Stimulated activated naive CD4-positive, alpha-beta T cell (primary cell): ENCODE measurements around the gene LAD1.

Experiments used
- DNase-seq, 6 experiments: peaks; one replicate each; lab custom pipeline; 2025; lab: John Stamatoyannopoulos, UW

LAD1 gene

DNA sequence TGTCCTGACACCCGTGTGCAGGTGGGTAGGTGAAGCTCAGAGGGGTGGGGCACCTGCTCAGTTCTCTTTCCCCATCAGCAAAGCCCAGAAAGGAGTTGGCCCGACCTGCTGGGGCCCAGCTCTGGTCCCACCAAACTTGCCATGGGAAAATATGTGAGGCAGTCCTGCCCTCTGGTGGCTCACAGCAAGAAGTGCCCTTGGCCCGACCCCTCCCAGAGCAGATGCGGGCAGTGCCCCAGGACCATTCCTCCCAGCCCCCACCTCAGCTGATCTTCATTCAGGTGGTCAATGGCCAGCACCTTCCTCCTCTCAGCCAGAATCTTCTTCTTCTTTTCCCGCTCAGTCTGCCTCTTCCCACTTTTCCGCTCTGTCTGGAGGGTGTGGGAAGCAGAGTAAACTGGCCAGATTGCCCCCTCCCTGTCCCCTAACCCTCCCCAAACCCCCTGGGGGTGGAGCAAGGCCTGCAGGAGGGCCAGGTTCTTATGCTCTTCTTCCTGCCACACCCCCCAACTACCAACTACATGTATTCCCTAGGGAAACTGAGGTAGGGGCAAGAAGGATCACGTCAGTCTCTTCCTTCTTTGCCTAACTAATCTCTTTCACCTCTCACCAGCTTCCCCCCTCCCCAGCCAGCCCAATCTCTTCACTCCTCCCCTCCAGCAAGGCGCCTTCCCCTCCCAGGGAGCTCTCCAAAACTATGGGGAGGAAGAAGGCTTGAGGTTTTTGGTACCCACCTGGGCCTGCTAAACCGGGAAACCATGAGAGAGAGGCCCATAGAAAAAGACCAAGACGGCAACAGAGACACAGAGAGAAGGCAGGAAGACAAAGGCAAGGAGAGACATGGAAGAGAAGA is 37.2 kb downstream of the LAD1 start:
- DNase-seq, result no peak

DNA sequence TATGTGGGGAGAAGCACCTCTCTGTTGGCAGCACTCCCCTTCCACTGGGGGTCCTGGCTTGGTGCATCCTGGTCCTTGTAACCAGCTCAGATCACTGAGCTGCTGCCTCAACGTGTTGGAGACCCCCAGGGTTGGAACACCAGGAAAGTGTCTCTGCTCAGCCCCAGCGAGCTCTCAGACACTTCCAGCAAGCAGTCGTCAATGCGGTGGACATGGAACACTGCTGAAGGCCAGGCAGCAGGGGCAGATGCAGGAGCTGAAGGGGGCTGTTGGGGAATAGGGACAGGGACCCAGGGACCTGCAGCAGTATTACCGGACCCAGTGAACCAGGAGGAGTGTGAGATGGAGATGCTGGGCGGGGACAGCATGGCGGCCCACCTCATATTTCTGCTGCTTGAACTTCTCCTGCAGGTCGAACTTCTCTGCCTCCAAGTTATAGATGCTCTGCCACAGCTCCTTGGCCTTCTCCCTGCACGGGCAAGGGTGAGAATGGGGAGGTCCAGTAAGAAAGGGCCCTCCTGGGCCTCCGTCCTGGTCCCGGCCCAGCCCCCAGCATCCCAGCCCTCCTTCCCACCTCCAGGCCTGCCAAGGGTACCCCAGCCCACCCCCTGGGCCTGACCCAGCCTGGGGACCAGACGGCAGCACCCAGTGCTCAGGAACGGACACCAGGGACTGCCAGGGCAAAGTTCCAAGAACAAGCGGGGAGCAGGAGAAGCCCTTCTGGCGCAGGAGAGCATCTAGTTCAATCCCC is 38.0 kb downstream of the LAD1 start:
- DNase-seq, result no peak

DNA sequence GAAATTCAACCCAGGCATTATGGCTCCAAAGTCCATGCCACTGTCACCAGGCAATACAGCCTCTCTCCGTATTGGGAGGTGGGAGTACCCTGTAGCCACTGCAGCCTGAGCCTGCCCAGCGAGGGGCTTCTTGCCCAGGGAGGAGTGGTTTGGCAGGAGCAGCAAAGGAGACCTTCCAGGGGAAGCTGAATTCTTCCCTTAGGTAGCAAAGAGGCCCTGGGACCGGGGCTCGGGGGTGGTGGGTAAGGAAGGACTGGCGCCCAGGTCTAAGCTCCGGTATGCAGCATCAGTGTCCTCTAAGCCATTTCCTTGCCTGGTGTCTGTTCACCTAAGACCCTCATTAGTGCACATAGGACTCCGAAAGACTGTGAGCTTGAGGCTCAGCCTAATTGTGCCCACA is 38.6 kb downstream of the LAD1 start:
- DNase-seq, result no peak

DNA sequence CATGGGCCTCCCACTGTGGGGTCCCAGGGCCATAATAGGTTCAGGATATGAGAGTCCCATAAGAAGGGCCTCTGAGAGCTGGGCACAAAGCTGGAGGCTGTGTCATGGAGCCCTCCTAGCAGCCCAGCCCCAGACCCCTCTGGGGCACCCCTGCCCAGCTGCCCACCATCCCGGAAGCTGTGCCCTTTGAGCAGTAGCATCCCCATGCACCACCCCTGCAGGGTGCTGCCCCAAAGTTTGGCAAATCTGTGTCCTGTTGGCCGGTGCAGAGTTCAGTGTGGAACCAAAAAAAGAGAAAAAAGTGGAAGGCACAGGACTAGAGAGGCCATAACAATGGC is 39.3 kb downstream of the LAD1 start:
- no peak for DNase-seq

DNA sequence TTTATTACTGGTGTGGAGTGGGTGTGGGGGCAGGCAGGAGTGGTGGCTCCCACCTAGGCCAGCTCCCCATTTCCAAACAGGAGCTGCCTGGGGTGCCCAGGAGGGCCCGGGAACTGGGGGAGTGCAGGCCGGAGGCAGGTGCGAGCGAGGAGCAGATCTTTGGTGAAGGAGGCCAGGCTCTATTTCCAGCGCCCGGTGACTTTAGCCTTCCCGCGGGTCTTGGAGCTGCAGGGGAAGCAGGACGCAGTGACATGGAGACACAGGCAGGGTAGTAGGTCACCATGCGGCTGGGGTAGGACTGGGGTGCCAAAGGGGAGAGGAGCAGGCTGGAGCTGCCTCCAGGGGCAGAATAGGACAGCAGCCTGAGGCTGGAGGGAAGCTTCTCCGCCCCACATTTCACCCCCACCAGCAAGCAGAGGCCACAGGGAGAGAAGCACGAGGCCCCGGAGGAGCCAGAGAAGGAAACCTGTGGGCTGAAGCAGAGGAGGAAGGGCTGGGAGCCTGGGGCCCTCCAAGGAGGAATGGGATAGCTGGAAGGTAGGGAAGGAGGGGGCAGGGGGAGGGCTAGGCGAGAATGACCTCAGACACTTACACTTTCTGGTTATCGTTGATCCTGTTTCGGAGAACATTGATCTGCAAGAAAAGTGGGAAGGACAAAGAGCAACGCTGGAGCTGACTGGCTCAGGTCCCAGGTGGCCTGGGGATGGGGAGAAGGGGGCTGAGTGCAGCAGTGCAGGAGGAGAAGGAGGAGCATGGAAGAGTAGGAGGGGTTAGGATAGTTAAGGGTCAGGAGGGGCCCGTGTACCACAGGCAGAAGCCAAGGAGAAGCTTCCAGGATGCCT is 39.9 kb downstream of the LAD1 start:
- no peak for DNase-seq

DNA sequence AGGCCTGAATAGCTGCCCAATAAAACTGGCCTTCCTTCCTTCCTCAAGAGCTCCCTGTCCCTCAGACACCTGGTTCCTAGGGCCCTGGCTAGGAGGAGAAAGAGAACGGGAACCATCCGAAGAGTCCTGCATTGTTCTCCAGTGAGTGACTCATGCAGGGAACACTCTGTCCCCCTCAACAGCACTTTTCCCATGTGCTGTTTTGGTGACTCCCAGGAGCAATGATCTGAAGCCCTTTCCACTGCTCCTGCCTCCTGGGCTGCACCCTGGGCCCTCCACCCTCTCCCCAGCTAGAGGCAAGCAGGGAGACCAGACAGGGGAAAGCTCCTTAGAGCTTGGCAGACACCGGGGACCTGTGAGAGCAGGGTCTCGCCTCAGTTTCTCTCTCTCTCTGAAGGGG is 40.5 kb downstream of the LAD1 start:
- DNase-seq, result no peak

DNA sequence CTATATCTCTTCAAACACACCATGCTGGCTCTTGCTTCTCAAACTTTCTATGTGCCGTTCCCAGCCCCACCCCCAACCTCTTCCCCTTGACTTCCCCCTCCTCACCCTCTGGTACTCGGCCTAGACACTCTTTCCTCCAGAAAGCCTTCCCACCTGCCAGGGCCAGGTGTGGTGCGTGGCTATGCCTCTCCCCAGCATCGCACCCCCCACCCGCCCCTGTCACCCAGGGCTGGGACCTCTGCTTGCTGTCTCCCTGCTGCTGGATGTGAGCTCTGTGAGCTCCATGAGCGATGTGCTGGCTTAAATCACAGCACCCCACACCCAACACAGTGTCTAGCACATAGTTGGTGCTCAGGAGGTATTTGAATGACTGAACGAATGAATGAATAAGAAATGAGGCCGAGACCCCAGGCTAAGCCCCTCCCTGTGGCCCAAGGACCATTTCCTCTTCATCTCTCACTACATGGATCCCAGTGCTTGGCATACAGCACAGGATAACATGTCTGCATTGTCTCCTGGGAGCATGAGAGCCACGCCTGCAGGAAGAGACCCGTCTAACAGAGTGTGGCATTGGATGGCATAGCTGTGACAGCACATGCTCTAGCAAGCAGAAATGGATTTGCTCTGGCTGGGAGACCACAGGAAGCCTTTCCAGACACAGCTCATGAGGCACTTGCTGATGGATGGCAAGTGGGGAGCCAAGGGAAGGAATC is 41.3 kb downstream of the LAD1 start:
- no peak for DNase-seq

DNA sequence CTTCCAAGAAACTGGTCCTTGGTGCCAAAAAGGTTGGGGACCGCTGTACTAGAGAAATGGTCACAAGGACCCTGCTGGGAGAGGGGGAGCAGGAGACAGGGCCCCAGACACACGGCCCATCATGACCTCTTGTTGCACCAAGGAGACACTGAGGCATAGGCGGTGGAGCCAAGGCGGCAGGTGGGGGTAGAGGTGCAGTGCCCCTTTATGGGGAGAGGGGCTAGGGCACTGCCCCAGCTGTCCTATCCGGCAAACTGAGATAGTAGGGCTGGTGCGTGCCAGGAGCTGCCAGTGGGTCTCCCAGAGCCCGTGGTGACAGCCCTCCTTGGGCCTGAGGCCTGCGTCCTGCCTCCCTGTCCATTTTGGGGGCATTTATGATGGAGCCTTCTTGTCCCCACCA is 41.9 kb downstream of the LAD1 start:
- DNase-seq, result no peak

DNA sequence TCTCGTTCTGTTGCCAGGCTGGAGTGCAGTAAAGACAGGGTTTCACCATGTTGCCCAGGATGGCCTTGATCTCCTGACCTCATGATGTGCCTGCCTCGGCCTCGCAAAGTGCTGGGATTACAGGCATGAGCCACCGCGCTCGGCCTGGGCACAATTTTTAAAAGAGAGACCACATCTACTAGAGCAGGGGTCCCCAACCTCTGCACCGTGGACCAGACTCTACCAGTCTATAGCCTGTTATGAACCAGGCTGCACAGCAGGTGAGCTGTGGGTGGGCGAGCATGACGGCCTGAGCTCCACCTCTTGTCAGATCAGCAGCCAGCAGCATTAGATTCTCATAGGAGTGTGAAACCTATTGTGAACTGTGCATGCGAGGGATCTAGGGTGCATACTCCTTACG is 42.4 kb downstream of the LAD1 start:
- DNase-seq, result no peak

DNA sequence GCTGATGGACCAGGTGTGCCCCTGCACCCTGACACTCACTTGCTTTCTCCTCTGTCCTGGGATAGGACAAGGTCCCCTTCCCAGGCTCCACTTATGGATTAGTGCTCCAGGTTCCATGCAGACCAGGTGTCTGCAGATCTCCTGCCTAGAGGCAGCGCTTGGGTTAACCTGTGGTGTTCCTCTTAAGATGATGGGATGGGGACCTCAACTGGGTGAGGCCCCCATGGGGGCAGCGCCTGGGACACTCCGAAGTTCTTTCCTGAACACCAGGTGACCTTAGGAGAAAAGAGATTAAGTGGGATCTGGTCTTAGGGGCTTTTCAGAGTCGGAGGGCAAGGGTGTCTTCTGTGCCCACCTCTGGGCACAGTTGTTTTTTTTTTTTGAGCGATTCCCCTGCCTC is 42.9 kb downstream of the LAD1 start:
- DNase-seq, result no peak

DNA sequence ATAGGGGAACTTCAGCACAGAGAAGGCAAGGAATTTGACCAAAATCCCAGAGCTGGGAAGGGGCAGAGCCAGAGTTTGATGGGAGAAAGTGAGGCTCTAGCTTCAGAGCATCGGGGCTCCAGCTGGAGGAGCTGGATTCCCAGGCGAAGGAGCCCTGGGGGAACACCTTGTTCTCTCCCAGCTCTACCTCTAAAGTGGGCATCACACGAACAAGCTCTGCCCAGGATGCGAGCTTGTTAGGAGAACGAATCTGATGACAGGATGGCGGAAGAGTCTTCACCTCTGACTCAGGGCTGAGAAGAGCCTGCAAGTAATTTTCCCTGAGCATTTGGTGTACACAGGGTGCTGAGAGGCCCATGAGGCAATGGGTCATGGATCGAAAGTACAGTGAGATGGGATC is 43.7 kb downstream of the LAD1 start:
- no peak for DNase-seq

DNA sequence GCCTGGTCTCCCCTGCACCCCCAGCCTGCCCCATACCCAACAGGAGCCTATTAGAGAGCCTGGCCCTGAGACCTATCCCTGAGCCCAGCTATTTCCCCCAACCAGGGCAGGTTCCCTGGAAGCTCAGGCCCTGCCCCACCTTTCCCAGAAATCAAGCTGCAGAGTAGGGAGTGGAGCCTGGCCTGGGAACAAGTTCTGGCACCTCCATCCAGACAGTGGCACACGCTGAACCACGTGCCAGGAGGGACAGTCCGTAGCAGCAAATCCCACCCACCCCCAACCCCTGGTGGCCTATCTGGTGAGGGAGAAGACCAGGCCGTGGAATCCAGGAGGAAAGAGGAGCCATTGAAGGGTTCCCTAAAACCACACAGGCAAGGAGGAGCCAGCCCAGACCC is 44.2 kb downstream of the LAD1 start:
- no peak for DNase-seq

DNA sequence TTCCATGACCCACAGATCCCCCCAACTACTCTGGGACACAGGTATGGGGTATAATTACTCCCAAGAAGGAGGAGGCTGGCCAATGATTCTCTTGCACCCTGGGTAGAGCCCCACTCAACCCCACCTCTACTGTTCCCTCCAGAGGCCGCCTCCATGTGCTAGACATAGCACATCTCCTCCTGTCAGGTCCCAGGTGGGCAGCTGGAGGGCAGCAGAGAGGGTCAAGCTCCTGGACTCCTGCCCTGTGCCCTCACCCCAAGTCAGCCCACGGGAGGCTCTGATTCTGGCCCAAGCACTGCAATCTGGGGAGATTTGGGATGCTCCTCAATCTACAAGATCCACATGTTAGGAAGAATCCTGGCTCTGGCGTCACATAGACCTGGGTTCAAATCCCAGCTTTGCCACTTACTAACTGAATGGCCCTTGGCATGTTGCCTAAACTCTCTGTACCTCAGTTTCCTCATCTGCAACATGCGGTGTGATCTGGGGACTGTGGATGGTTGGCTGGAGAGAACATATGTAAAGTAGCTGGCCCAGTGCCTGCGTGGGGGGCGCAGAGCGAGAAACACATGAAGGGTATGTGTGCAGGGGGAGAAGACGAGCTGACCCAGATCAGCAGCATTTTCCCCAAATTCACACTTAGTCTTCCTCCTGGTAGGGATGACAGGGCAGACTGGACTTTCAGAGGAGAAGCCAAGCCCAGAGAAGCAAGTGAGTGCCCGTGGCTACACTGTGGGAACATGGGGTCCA is 44.8 kb downstream of the LAD1 start:
- DNase-seq, result no peak

DNA sequence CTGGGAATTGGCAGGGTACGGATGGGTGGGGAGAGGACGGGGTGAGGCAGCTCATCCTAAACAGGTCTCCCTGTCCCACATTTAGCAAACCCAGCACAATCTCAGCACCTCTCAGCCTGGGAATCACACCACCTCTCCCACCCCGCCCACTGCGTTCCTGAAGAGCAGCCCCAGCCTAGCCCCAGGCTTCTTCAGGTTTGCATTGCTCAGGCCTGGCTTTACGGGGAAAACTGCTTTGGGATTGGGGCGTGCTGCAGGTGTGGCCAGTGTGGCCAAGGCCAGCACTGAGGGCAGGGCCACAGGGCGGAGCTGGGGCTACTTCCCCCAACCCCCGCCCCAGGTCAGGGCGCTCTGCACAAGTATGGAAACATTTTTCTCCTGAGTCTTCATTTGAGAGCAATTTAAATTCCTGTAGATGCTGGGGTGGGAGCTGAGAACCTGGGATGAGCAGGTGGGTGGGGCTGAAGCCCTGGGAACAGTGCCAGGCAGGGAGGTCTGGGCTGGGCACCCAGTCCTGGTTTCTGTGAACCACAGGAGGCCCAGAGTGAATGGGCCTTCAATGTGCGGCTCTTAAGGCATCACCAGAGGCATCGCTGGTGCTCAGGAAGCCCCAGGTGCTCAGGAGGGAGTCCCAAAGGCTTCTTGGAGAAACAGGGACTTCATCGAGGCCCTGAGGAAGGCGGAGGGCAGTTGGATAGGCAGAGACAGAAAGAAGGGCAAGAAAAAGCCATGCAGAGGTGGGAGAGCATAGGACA is 45.8 kb downstream of the LAD1 start:
- no peak for DNase-seq

DNA sequence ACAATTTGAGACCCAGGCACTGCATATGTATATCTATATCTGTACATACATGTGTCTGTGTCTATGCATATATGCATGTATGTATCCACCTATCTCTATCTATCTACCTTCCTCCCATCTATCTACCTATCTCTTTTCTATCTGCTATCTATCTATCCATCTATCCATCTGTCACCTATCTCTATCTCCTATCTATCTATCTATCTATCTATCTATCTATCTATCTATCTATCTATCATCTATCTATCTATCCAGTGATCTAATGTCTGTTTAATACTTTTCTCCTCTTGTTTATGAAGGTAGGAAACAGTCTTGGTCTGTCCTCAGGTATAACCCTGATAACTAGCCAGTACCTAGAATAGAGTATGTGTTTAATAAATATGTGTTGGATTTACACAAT is 47.5 kb downstream of the LAD1 start:
- DNase-seq, result no peak

DNA sequence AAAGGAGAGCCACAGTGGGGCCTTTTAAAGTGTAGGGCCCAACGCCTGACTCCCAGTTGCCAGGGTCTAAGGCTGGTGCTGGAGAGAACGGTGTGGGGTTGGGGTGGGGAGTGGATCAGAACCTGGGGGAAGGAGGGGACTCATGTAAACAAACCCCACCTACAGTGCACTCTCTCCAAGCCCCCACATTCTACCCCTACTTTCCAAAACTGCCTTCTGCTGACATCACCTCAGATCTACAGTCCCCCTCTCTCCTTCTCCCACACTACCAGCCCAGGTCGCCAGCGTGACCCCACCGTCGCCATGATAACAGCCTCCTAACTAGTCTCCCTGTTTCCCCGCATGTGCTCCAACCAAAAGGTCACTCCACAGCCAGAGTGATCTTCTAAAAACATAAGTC is 48.2 kb downstream of the LAD1 start:
- DNase-seq, result no peak

DNA sequence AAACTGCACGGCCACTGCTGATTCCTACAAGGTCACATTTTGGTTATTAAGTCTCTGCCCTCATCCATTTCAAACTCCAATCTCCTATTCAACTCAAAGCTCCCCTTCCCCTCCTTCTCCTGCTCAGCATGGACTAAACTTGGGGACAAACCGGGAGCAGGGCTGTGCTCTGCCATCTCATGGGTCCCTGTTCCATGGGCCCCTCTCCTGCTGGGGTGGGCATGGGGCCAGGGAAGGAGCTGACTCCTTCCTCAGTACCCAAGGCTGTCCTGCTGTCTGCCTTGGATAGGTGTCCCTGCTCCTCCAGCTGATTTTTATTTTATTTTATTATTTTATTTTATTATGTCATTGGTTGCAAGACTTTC is 48.8 kb downstream of the LAD1 start:
- no peak for DNase-seq

DNA sequence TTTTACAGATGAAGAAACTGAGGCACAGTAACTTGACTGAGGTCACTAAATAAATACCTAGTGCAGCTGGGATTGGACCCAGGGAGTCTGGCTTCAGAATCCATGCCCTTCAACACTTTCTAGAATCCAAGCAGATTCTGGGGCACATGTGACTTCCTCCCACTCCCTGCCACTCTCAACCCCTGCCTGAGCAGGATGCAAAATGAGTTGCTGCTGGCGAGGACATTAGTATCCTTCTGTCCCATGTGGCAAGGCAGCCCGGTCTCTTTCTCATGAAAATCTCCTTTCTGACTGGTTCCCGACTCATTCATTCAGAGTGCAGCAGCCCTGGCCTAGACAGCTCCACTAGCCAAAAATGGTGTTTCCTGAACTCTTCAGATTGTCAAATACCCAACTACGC is 50.0 kb downstream of the LAD1 start:
- no peak for DNase-seq

DNA sequence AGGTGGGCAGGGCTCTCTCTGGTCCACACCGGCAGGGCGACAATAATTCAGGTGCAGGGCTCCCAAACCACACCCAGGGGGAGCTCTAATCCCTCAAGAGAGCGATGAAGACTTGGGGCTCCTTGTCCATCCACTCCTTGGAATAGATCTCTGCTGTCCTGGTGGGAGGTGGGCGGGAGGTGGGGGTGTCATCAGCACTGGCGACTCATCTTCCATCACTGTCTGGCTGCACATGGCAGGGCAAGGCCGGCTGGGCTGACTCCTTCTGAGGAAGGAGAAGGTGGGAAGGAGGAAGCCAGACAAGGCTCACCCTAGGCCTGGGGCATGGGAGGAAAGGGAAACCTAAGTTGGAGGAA is 50.9 kb downstream of the LAD1 start:
- no peak for DNase-seq

DNA sequence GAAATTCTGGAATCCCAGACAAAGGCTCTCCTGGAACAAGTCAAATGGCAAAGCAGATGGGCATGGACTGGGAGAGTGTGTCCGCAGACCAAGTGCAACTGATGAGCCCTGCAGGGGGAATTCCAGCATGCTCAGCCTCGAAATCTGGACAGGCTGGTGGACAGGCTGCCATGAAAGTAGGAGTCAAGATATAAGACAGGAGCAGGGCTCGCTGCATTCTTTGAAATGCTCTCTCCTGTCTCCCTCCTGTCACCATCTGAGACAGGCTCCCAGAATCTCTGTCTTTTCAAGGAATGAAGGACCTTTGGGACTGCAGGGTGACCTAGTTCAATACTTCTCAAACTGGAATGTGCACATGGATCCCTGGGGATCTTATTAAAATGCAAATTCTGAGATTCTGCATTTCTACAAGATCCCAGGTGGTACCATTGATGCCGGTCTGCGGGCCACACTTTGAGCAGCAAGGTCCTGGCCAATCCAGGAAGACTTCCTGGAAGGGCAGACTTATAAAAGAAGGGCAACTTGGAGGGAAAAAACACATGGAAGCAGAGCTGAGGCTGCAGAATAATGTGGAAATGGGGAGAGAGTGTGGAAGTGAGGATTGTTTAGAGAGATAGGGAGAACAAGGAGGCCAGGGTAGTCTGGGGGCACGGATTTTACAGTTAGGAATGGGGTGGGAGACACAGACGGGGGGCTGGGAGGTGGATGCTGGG is 51.5 kb downstream of the LAD1 start:
- DNase-seq, result no peak
